ENCODE data around the gene PARN. TPM values are rescaled to one million over a fixed set of nuclear protein-coding genes. Genes with fewer than 3 reads are reported as not detected.

PARN gene
- total RNA-seq, 1 experiment from 2014 or later: 42.5 TPM

DNA sequence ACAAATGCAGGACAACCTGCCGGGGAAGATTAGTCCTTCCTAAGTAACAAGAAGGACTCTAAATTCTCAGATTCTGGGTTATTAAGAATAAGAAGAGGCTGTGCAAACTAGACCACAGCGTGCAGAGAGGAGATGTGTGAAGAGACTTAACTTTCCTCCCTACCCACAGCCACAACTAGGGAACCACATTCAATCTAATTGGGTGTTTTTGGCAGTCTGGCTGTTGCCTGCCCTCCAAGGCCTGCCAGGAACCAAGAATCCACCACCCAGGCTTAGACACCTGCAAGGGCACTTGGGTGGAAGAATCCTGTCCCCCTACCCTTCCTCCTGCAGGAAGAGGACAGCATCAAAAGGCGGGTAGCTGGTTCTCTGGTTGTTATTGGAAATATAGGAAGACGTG is 202.0 kb downstream of the PARN start:
- ChIA-PET CTCF (no interaction called here), RAD21 (ENCODE audit: low non-redundant PET in 1 of 2, low total read pairs in 2 of 2, uncharacterized antibody in 2 of 2, unreplicated experiment in 2 of 2) (no interaction called here), POLR2A (no interaction called here)
- no peaks in the 10 kb centered on the region for H3K27me3 ChIP-seq (ENCODE audit: insufficient read depth, low read length)
- no peaks in the 10 kb centered on the region for H3K9me3 ChIP-seq (ENCODE audit: control insufficient read depth in 1 of 2, insufficient read depth in 1 of 2, low read depth in 1 of 2, low read length in 2 of 2)
- DNase-seq (ENCODE audit: low read depth, low spot score) (no peak), ATAC-seq (no peak)
- H2AFZ ChIP-seq (ENCODE audit: low read depth, low read length, poor library complexity, severe bottlenecking): no peak overlapping the region
- no TSS peak for BruUV-seq (replicated peaks)
- no peak overlapping the region for H3K9ac ChIP-seq (ENCODE audit: low read length)
- no peak overlapping the region for H3K4me3 ChIP-seq (replicated peaks in 1 of 2; ENCODE audit: low read depth in 1 of 2, low read length in 2 of 2)
- peaks cover 6 to 14% of the 10 kb centered on the region in 2 experiments for H3K4me1 ChIP-seq (ENCODE audit: control insufficient read depth in 1 of 2, insufficient read depth in 2 of 2, low read length in 2 of 2)
- no peaks in the 10 kb centered on the region for H3K79me2 ChIP-seq (ENCODE audit: insufficient read depth, low read length)
- no peak overlapping the region for H3K27ac ChIP-seq (ENCODE audit: low read depth, low read length)
- no peaks in the 10 kb centered on the region for H4K20me1 ChIP-seq (ENCODE audit: insufficient read depth)
- H3K36me3 ChIP-seq (ENCODE audit: control insufficient read depth in 1 of 2, insufficient read depth in 2 of 2, low read length in 2 of 2): no peaks in the 10 kb centered on the region
- intact Hi-C loops (cut with micrococcal nuclease): no loop called here
- no peak overlapping the region for H3K4me2 ChIP-seq (ENCODE audit: low read length)
- no peak for TF ChIP-seq TCF7L2 (IDR thresholded peaks at IDR 0.05; ENCODE audit: borderline replicate concordance, extremely low read depth, insufficient read depth, insufficient read length)
- TF ChIP-seq, protein P1, sequence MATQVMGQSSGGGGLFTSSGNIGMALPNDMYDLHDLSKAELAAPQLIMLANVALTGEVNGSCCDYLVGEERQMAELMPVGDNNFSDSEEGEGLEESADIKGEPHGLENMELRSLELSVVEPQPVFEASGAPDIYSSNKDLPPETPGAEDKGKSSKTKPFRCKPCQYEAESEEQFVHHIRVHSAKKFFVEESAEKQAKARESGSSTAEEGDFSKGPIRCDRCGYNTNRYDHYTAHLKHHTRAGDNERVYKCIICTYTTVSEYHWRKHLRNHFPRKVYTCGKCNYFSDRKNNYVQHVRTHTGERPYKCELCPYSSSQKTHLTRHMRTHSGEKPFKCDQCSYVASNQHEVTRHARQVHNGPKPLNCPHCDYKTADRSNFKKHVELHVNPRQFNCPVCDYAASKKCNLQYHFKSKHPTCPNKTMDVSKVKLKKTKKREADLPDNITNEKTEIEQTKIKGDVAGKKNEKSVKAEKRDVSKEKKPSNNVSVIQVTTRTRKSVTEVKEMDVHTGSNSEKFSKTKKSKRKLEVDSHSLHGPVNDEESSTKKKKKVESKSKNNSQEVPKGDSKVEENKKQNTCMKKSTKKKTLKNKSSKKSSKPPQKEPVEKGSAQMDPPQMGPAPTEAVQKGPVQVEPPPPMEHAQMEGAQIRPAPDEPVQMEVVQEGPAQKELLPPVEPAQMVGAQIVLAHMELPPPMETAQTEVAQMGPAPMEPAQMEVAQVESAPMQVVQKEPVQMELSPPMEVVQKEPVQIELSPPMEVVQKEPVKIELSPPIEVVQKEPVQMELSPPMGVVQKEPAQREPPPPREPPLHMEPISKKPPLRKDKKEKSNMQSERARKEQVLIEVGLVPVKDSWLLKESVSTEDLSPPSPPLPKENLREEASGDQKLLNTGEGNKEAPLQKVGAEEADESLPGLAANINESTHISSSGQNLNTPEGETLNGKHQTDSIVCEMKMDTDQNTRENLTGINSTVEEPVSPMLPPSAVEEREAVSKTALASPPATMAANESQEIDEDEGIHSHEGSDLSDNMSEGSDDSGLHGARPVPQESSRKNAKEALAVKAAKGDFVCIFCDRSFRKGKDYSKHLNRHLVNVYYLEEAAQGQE (IDR thresholded peaks at IDR 0.05; ENCODE audit: low read depth): no peak
- no peak for TF ChIP-seq POLR2AphosphoS5 (IDR thresholded peaks at IDR 0.05; ENCODE audit: low read depth, low read length)
- no peak for TF ChIP-seq SRF (IDR thresholded peaks at IDR 0.05; ENCODE audit: low read depth)
- no peak for TF ChIP-seq EGR1 (IDR thresholded peaks at IDR 0.05; ENCODE audit: low read depth)
- TF ChIP-seq ZFX (IDR thresholded peaks at IDR 0.05): no peak
- no peak for TF ChIP-seq SP1 (IDR thresholded peaks at IDR 0.05; ENCODE audit: low read depth)
- no peak for TF ChIP-seq POLR2A (IDR thresholded peaks at IDR 0.05; ENCODE audit: borderline replicate concordance, extremely low read depth, insufficient read depth, insufficient read length)
- TF ChIP-seq FOSL1 (IDR thresholded peaks at IDR 0.05; ENCODE audit: low read depth): no peak
- no peak for TF ChIP-seq CBX3 (IDR thresholded peaks at IDR 0.05; ENCODE audit: low read depth)
- TF ChIP-seq, protein P2, sequence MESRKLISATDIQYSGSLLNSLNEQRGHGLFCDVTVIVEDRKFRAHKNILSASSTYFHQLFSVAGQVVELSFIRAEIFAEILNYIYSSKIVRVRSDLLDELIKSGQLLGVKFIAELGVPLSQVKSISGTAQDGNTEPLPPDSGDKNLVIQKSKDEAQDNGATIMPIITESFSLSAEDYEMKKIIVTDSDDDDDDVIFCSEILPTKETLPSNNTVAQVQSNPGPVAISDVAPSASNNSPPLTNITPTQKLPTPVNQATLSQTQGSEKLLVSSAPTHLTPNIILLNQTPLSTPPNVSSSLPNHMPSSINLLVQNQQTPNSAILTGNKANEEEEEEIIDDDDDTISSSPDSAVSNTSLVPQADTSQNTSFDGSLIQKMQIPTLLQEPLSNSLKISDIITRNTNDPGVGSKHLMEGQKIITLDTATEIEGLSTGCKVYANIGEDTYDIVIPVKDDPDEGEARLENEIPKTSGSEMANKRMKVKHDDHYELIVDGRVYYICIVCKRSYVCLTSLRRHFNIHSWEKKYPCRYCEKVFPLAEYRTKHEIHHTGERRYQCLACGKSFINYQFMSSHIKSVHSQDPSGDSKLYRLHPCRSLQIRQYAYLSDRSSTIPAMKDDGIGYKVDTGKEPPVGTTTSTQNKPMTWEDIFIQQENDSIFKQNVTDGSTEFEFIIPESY (IDR thresholded peaks at IDR 0.05; ENCODE audit: extremely low read depth, insufficient replicate concordance, low read length): no peak
- H3K9me2 ChIP-seq (ENCODE audit: insufficient read depth): no peaks in the 10 kb centered on the region
